Endothelial cell of umbilical vein (primary cell): ENCODE data around the gene RHOC.
A peak's percentile ranks its signal among the peaks of the same experiment; 100 is the strongest.

ENCODE experiments used
- EZH2 ChIP-seq: IDR thresholded peaks from 2 replicates; pipeline ENCODE4 v1.6.1; 2012; ENCODE audit warnings: borderline replicate concordance, low read depth, mild to moderate bottlenecking, moderate library complexity, low read length, inconsistent platforms; ENCODE audit not compliant: severe bottlenecking
- MYC ChIP-seq: IDR thresholded peaks from one replicate; pipeline ENCODE4 v1.6.1; 2011; ENCODE audit warnings: mild to moderate bottlenecking, low read depth, low read length
- POLR2A ChIP-seq: IDR thresholded peaks from 2 replicates; pipeline ENCODE4 v1.6.1; 2012; ENCODE audit warnings: low read depth, mild to moderate bottlenecking, control low read depth, low read length
- POLR2AphosphoS5 ChIP-seq: IDR thresholded peaks from 2 replicates; pipeline ENCODE4 v1.6.1; 2012; ENCODE audit warnings: low read depth, mild to moderate bottlenecking, control low read depth, low read length, moderate library complexity; ENCODE audit not compliant: insufficient read depth
- TF ChIP-seq, protein P1 (sequence below), 2 donors: IDR thresholded peaks; 1 replicate in 1 of 2; 2 replicates in 1 of 2; pipeline ENCODE4 v1.5.1; 2011; ENCODE audit warnings: low read length in 2 of 2, mild to moderate bottlenecking in 2 of 2, moderate library complexity in 2 of 2, control low read depth in 1 of 2, inconsistent platforms in 1 of 2, low read depth in 1 of 2; ENCODE audit not compliant: insufficient read depth in 1 of 2; ENCODE audit errors: extremely low read depth in 1 of 2

GRCh38 chr1:112716133-112716720 is 9.3 kb upstream of the RHOC start:
- TF ChIP-seq, protein P1, sequence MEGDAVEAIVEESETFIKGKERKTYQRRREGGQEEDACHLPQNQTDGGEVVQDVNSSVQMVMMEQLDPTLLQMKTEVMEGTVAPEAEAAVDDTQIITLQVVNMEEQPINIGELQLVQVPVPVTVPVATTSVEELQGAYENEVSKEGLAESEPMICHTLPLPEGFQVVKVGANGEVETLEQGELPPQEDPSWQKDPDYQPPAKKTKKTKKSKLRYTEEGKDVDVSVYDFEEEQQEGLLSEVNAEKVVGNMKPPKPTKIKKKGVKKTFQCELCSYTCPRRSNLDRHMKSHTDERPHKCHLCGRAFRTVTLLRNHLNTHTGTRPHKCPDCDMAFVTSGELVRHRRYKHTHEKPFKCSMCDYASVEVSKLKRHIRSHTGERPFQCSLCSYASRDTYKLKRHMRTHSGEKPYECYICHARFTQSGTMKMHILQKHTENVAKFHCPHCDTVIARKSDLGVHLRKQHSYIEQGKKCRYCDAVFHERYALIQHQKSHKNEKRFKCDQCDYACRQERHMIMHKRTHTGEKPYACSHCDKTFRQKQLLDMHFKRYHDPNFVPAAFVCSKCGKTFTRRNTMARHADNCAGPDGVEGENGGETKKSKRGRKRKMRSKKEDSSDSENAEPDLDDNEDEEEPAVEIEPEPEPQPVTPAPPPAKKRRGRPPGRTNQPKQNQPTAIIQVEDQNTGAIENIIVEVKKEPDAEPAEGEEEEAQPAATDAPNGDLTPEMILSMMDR (IDR thresholded peaks at IDR 0.05; ENCODE audit: extremely low read depth in 1 of 2, insufficient read depth in 1 of 2, low read depth in 1 of 2, low read length in 2 of 2), result peak; percentile 94 to 96
- TF ChIP-seq POLR2AphosphoS5 (no peak), POLR2A (no peak), MYC (no peak), EZH2 (no peak)
